NCI-H2029 (cell line): ENCODE measurements around the gene CACNA2D3.

Source experiments
- DNase-seq: peaks from one replicate; lab custom pipeline; 2025; lab: John Stamatoyannopoulos, UW

The CACNA2D3 gene

DNA sequence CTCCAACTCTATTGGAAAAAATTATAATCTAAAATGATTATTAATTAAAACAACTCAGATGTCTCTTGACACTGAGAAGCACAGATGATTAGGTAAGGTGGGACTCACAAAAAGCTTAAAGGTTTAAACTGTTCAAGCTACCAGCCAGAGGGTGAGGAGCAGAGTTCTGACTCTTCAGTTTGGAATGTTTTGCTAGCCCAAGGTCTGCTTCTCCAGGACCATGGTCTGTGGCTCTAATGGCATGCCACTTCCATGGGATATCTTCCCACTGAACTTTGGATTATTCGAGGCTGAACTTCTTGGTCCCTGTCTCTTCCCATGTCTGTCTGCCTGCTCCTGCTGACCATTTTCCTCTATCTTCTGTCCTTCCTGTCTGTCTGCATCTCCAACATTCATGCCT lies 49.2 kb downstream of the CACNA2D3 start:
- no peak for DNase-seq

DNA sequence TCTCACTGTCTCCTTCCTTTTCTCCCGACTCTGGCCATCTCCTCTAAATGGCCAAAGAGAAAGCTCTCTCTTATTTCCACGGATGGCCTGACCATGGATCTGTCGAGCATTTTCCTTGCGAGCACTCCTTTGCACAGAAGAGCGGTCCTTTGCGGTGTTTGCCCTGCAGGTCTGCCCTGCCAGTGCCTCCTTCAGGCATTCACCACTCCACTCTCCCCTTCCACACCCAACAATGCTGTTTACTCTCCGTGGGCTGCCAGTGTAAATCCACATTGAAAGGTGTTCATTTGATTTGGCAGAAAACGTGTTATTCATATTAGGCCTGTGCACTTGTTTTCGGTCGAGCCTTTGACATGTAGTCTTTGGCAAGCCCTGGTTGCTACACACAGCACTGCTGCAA lies 49.6 kb downstream of the CACNA2D3 start:
- DNase-seq: peak; percentile 31

DNA sequence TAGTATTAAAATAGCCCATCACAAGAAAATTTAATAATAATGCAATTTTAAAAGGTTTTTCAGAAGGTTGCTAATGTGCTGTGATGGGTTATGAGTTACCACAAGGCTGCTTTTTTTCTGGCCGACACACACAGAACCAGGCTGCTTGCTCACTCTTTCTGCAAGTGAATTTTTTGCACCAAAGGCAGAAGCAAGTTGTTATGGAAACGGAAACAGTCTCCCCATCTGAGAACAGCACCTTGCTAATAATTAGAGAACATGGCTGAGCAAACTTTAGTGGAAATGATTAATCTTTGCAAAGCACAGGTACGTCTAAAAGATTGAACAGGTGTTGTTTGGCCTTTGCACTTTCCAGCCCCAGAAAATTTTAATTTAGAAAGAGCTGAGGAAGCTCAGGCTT lies 51.0 kb downstream of the CACNA2D3 start:
- no peak for DNase-seq

DNA sequence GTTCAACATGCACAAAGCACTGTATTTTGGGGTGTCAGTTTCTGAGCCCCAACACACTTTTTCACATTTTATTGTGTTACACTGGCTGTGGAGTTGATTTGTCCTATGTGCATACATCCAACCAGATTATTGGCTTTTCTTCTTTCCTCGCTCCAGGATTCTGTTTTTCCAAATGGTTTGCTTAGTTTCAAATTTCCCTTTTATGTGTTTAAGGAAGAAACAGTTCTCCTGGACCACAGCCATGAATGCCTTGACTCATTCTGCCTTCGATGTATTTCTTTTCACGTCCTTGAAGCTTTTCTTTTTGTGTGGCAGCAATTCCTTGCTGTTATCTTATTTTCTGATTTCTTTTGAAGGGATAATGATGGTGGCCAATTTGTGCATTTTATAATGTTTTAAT lies 53.8 kb downstream of the CACNA2D3 start:
- DNase-seq: peak; percentile 20

DNA sequence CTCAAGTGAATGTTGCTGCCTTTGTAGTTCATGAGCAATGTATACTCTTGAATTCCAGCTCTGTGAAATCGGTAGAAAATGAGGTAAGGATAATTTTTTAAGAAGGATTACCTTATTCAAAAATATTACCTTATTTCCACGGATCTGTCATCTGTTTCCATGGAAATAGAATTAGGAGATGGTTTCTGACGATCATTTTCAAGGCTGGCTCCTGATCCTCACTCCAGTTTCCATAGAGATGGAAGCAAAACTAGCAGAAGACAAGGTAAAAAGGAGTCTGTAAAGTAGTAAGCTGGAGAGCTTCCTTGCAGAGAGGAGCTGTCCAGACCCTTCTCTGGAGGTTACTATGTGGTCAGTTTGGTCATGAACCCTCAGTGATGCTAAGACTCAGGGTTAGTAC lies 55.5 kb downstream of the CACNA2D3 start:
- no peak for DNase-seq

DNA sequence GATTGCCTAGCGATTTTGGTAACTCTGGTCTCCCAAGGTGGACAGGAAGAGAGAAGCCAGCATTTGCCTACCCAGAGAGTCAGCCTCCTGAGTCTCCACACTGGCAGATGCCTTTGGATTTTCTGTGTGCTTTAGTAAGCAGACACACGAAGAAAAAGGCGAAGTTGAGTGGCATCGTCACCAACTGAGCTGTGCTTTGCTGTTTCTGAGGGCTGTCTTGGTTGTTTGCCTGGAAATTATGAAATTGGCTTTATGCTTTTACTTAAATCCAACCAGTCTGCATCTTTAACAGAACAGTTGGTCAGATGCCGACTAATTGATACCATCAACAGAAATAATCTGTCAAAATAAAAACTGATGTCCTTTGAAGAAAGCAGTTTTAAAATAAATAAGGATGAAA lies 56.0 kb downstream of the CACNA2D3 start:
- no peak for DNase-seq

DNA sequence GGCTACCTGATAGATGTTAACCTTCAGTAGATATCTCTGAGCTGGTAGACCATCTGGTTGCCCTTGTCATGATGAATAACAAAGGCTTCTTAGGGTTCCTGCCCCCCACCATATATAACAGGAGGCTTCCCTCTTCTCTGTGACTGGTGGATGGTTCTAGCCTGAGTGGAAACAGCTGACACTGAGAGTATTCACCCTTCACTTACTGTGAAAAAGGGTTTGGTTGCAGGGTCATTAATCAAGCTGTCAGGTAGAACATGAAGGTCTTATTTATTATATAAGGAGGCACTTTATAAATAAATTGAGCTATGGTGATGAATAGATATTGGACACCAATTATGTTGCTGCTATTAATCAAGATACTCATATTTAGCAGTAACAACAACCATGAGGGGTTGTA lies 58.6 kb downstream of the CACNA2D3 start:
- no peak for DNase-seq

DNA sequence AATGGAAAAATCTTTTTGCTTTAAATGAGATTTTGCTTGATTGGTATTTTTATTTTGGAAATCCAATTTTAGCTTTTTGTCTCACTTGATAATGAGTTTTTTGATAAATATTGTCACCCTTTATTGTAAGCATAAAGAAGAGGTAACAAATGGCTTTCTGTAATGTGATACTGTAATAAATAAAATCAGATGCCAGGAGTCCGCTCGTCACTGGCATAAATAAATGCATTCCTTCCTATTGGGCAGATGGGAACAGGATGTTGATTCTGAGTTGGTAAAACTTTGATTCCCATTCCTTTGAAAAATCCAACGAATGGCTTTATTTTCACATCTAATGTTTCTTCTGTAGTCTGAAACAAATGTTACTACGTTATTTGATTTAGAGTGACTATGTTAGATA lies 59.9 kb downstream of the CACNA2D3 start:
- no peak for DNase-seq

DNA sequence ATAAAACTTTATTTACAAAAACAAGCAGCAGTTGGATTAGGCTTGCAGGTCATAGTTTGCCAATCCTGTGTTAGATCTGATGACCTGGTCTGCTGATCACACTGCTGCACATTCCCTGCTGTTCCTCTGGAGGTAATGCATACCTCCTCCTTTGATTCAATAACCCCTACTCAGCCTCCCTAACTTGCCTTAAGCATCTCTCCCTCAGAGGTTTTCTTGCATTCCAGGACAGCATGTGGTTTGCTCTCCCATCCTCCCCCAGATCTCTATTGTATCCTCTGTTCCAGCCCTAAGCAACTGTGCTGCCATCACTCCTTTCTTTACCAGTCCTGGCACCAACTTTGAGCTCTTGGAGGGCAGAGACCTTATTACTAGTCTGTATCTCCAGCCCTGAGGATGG lies 63.4 kb downstream of the CACNA2D3 start:
- no peak for DNase-seq

DNA sequence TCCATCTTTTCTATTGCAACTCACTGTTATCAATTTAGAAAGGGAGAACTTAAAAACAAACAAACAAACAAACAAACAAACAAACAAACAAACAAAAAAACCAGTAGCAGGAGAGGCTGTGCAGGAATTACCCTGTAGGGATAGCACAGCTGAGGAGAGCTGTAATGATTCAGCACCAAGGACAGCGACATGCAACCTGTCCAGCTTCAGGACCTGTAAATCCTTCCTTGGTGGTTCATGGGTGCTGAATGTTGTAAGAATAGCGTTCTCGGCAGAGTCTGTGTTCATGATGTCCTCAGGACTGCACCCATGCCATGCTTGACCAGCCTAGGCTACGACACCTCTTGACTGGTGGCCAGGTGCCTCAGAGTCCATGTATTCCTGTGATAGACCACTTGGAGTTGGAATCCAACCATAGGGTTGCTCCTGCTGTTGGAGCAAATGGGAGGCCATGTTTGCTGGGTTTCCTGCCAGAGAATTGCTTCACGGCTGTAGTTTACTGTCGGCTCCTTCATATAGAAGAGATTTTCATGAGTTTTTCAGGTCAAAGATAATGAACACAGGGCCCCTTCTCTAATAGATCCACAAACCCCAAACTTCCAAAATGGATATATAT lies 65.9 kb downstream of the CACNA2D3 start:
- DNase-seq: no peak

DNA sequence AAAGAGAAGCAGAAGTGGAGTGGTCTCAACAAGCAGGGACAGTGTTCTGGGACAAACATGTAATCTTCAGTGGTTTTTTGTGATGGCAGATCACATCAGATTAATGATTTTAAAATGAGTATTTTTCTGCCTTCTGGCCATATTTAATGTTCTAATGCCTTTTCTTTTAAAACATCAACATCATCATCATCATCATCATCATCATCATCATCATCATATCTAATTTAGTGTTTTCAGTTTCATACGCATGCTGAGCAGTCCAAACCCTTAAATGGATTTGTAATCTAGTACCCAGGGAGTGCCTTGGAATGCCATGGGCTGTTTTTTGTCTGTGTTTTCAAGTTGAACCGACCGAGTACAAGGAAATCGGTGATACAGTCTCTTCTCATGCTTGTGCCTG lies 68.9 kb downstream of the CACNA2D3 start:
- DNase-seq: no peak

DNA sequence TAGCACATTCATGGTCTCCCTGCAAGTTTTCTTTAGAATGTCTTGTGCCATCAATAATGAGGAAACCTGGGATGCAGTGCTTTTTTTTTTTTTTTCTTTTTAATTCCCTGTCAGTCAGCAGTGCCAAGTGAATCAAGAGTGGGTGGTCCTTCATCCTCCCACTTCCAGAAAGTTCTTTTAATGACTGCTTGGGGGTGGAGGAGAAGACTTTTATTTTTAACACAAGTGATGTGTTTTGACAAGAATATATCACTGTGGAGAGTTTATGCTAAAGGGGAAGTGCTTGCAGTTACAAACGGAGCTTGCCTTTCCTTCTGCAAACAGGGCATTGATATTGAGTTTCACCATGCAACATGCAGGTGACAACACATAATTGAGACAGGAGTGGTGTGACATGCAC lies 69.7 kb downstream of the CACNA2D3 start:
- DNase-seq: no peak

DNA sequence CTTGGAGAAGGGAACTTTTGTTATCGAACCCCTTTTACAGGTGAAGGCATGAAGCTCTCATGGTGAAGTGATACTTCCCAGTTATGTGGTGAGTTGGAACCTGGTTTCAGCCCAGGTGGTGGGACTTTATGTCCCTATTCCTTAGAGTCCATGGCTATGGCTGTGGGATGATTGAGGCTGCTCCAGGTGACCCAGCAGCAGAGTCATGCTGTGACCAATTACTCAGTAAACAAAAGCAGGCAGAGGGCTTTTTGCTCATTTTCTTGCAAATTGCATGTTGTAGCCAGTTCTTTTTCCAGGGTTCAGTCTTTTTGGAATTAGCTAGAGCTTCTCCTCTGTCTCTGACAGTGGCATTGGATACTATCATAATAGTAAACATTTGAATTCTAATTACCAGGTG lies 70.7 kb downstream of the CACNA2D3 start:
- DNase-seq: no peak

DNA sequence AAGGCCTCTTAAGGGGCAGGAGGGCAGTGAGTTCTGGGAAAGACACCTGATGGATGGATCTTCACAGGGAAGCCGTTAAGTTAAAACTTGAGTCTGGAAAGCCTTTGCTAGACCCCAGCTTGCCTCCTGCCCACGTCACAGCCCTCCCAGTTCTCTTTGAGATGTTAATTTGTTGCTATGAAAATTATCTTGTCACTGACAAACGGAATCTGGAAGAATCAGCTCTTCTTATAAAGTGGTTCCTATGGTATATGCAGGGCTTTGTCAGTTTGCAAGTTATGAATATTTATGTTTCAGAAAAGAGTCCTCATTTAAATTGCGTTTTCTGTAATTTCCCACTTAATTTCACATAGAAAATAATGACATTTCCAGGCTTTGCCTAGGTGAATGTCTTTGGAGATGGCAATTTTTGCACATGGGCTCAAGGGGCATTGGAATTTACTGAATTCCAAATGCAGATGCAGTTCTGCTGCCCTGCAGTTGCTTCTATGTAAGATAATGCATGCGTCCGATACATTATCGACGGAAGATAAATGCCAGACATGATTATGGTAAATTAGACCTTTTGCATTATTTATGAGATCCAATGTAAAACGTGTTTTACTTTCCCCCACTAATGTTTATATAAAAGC lies 74.1 kb downstream of the CACNA2D3 start:
- no peak for DNase-seq

DNA sequence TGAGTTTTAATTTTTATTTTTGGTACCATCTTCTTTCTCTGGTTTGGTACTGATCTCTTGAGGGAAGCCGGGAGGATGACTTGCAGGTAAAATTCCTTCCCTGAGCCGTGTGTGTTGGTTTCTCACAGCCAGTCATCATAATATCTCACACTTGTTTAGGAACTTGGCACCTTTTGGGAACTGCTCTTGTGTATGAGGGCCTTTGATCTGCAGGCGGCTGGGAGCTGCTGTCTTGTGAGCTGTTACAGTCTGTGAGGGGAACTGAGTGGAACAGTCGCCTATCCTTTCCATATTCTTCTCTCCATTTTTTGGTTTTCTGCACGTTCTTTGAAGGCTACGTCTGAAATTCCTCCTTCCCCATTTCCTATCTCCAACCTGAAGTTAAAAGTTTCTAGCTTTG lies 75.2 kb downstream of the CACNA2D3 start:
- DNase-seq: no peak

DNA sequence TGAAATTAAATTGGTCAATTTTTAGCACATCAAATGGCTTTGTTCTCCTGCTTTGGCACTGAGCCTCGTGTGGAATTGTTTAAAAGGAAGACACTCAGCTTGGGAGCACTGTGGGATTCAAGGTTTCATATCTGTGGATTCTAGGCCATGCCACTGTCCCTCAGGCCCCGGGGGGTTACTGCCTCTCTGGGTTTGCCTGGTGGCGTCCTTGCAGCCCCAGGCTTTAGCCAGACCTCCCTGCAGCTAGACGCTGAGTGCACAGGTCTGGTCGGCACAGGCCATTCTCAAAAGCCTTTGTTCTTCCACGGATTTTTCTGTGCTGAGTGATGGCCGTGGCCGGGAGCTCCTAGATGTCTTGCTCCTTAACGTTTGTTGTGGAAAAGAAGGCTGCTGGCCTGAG lies 76.2 kb downstream of the CACNA2D3 start:
- DNase-seq: no peak

DNA sequence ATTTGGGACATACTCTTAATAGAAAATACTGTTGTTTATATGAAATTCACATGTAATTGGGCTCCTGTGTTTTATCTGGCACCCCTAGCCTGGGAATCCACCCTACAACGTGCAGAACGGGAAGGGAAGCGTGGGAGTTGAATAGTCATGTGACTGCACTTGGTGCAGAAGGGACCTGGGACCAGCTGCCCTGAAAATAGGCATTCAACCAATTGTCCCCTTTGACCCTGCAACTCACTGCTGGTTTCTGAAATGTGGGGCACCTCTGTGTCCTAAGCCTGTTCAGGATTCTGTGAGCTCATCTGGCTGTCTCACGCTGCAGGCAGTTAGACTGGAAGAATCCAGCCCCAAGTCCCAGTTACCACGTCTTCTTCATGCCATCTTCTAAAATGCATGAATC lies 79.7 kb downstream of the CACNA2D3 start:
- no peak for DNase-seq

DNA sequence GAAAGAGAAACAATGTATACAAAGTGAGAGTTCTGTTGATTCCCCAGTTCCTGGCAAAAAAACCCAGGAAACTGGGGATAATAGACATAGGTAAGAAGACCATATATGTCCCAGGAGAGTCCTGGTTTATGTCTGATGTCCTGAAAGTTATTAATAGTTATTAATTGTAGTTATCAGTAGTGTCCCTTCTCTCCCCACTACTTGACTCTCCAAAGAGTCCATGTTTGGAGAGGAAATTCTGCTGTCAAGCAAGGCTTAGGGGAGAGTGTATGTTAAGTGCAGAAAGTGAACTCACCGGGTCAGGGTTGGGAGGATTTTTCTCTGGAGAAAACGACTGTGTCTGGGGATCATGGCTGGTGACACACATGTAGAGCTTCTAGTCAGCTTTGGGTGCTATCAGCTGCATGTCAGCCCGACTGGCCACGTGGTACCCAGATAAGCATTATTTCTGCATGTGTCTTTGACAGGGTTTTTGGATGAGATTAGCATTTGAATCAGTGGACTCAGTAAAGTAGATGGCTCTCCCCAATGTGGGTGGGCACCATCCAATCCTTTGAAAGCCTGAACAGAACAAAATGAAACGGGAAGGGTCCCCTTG lies 80.4 kb downstream of the CACNA2D3 start:
- DNase-seq: no peak

DNA sequence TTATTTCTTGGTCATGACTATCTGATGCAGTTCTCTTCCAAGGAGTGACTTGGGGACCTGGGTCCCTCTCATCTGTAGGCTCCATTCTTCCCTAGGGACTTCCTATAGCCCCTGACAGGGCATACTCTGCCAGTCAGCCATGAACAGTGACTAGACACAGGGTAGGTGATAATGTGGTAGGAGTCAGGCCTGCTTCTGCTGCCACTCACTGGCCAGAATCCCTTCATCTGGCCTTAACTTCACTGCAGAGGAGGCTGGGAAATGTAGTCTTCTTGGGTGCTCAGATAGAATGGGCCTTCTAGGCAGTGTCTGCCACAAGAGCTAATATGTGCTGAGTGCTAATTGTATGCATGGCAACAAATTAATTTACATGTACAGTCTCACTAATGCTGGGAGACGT lies 84.5 kb downstream of the CACNA2D3 start:
- DNase-seq: no peak

DNA sequence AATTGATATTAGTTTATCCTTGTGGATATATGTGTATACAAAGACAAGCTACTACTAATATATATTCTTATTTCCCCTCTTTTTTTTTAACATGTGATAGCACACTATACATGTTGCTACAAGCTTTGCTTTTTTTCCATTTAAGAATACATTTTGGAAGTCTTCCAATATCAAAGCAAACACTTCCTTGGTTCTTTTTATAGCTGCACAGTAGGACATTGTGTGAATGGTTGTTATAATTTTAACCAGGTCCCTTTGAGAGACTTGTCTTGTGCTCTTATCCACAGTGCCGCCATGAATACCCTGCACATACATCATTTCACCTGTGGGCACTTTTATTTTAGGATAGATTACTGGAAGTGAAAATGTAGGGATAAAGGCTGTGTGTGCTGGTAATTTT lies 88.7 kb downstream of the CACNA2D3 start:
- DNase-seq: no peak

DNA sequence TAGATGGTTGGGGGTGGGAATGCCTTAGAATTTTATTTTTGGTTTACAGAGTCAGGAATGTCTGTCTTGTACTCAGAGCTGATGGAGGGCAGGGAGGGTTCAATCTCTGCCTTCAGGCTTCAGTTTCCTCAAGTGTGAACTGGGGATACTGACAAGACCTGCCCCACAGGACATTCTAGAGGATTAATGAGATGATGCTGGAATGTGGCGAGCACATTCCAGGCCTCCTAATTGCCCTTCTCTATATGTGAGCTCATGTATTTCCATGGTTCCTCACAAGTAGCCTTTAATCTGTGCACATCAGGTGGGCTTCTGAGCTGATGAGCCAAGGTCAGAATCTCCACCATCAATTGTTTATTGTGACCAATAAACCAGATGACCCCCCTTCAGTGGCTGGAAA lies 90.4 kb downstream of the CACNA2D3 start:
- no peak for DNase-seq

DNA sequence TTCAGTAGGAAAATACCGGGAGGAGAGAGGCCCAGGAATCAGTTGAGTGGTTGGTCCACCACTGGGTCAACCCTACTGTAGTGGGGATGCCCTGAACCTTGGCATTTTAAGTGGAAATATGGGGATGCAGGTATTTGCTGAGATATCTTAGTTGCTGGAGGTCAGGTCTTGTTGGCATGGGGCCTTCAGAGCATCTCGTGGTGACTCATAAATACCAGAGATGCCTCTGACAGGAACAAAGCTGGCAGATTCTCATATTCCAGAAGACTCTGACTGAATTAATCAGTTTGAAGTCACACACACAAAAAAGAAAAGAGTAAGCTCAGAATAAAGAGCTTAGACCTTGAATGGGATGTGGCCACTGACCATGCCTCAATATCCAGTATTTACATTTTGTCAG lies 91.6 kb downstream of the CACNA2D3 start:
- DNase-seq: no peak

DNA sequence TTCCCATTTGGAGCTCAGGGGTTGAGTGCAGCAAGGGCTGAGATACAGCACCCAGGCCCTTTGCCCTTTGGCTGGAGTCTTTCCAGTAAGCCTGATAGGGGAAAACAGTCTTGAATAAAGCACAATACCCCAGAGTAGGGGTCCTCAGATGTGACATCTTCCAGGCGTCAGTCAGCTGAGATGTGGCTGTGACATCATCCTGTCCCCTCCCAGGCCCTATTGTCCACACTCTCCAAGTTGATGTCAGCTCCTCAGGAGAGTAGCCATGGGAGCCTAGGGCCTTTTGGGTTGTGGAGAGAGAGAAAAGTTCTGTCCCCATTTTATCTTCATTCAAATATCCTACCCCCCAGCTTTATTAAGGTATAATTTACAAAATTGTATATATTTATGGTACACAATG lies 92.5 kb downstream of the CACNA2D3 start:
- DNase-seq: no peak

DNA sequence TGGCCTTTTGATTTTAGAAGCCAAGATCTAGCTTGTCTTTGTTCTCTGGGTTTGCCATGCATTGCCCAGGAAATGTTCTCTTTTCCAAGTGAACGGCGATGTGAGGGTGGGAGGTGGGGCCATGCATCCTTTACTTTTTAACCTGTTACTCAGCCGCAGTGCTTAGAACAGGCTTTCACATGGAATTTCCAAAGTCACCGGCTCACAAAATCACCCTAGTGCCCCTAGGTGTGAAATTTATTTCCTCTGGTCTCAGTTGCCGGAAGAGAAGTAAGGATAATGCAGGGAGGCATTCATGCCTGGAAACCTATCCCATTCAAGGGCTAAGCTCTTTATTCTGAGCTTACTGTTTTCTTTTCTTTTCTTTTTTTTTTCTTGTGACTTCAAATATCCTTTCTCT lies 93.2 kb downstream of the CACNA2D3 start:
- no peak for DNase-seq
